HCT116 (cell line): Measurements from ENCODE around the gene CEMIP2. TPM values are rescaled to one million over a fixed set of nuclear protein-coding genes. Genes with fewer than 3 reads are reported as not detected.

Source experiments
- ATAC-seq: fragments of 200-7000 bp; cut with Tn5 transposase; 2 replicates; pipeline ENCODE4 v1.9.1; 2020; ENCODE audit warnings: mild to moderate bottlenecking, moderate library complexity
- BruUV-seq: library from RNA; stranded (reverse); fragments of 400-500 nt; replicated peaks from 2 replicates; lab custom pipeline; 2021; lab: Mats Ljungman, UMichigan
- CTCF ChIA-PET: fragments of 300-600 bp; sonication (Branson Sonifier 250); formaldehyde crosslinking; loops from one replicate; lab custom pipeline; 2021; ENCODE audit warnings: antibody characterized with exemption; lab: Charles Lee
- POLR2A ChIA-PET: fragments of 300-600, 350-600 bp; sonication (Branson Sonifier 250); formaldehyde crosslinking; loops from one replicate; lab custom pipeline; 2021; ENCODE audit warnings: antibody characterized with exemption; lab: Charles Lee
- RAD21 ChIA-PET, 2 experiments: fragments of 300-600 bp; sonication (Branson Sonifier 250); formaldehyde crosslinking; loops; one replicate each; lab custom pipeline; 2023; ENCODE audit warnings: low total read pairs in 2 of 2; ENCODE audit not compliant: uncharacterized antibody in 2 of 2, unreplicated experiment in 2 of 2, low non-redundant PET in 1 of 2; lab: Charles Lee
- DNase-seq: peaks from one replicate; pipeline ENCODE4 v3.0.0-alpha.2; 2010; ENCODE audit warnings: low read depth, low spot score
- H2AFZ ChIP-seq: fragments of 200-600 bp; shearing (Covaris generic), sonication (generic); 2 replicates; pipeline ENCODE4 v1.6.1; 2017; ENCODE audit warnings: low read depth, mixed run types, mixed read lengths, antibody characterized with exemption, low read length; ENCODE audit not compliant: poor library complexity, severe bottlenecking
- H3K27ac ChIP-seq: 2 replicates; pipeline ENCODE4 v1.5.1; 2012; ENCODE audit warnings: low read depth, low read length
- H3K27me3 ChIP-seq: fragments of 200-600 bp; sonication (generic); 2 replicates; pipeline ENCODE4 v1.6.1; 2016; ENCODE audit warnings: mixed run types, low read length, mixed read lengths; ENCODE audit not compliant: insufficient read depth
- H3K36me3 ChIP-seq, 2 experiments: fragments of 200-500 bp in 1 of 2; fragments of 200-600 bp in 1 of 2; sonication (Bioruptor generic) in 1 of 2; sonication (generic) in 1 of 2; 2 replicates each; pipeline versions ENCODE4 v1.5.1 to v1.6.1; 2014 to 2016; ENCODE audit warnings: low read length in 2 of 2, inconsistent platforms in 1 of 2, mixed read lengths in 1 of 2, mixed run types in 1 of 2; ENCODE audit not compliant: insufficient read depth in 2 of 2, control insufficient read depth in 1 of 2
- H3K4me1 ChIP-seq, 2 experiments: fragments of 200-600 bp in 1 of 2; sonication (generic) in 1 of 2; 2 replicates each; pipeline versions ENCODE4 v1.5.1 to v1.6.1; 2012 to 2017; ENCODE audit warnings: low read length in 2 of 2, inconsistent platforms in 1 of 2, mild to moderate bottlenecking in 1 of 2, mixed read lengths in 1 of 2, mixed run types in 1 of 2, moderate library complexity in 1 of 2; ENCODE audit not compliant: insufficient read depth in 2 of 2, control insufficient read depth in 1 of 2
- H3K4me2 ChIP-seq: fragments of 200-600 bp; sonication (generic); 2 replicates; pipeline ENCODE4 v1.6.1; 2017; ENCODE audit warnings: mixed run types, low read length, mixed read lengths
- H3K4me3 ChIP-seq, 2 experiments: fragments of 200-600 bp in 1 of 2; sonication (generic) in 1 of 2; replicated peaks in 1 of 2; 2 replicates each; pipeline ENCODE4 v1.5.1; 2011 to 2016; ENCODE audit warnings: low read length in 2 of 2, control low read depth in 1 of 2, low read depth in 1 of 2, mild to moderate bottlenecking in 1 of 2, mixed read lengths in 1 of 2, mixed run types in 1 of 2
- H3K79me2 ChIP-seq: fragments of 200-600 bp; sonication (generic); 2 replicates; pipeline ENCODE4 v1.6.1; 2017; ENCODE audit warnings: mild to moderate bottlenecking, mixed run types, low read length, moderate library complexity, mixed read lengths; ENCODE audit not compliant: insufficient read depth
- H3K9ac ChIP-seq: fragments of 200-600 bp; sonication (generic); 2 replicates; pipeline ENCODE4 v1.6.1; 2016; ENCODE audit warnings: low read length, mixed read lengths
- H3K9me2 ChIP-seq: fragments of 200-600 bp; sonication (generic), shearing (Covaris generic); 2 replicates; pipeline ENCODE4 v1.6.1; 2017; ENCODE audit warnings: mixed run types, mild to moderate bottlenecking, moderate library complexity; ENCODE audit not compliant: insufficient read depth
- H3K9me3 ChIP-seq, 2 experiments: fragments of 200-500 bp in 1 of 2; fragments of 200-600 bp in 1 of 2; sonication (Bioruptor generic) in 1 of 2; sonication (generic) in 1 of 2; 2 replicates each; pipeline ENCODE4 v1.6.1; 2014 to 2017; ENCODE audit warnings: low read length in 2 of 2, mixed read lengths in 2 of 2, inconsistent platforms in 1 of 2, low read depth in 1 of 2, mild to moderate bottlenecking in 1 of 2, mixed run types in 1 of 2, moderate library complexity in 1 of 2; ENCODE audit not compliant: control insufficient read depth in 1 of 2, insufficient read depth in 1 of 2
- H4K20me1 ChIP-seq: fragments of 200-600 bp; sonication (generic), shearing (Covaris generic); 2 replicates; pipeline ENCODE4 v1.6.1; 2017; ENCODE audit warnings: mixed run types, mild to moderate bottlenecking, moderate library complexity; ENCODE audit not compliant: insufficient read depth
- CBX3 ChIP-seq: IDR thresholded peaks from 2 replicates; pipeline ENCODE4 v1.6.1; 2012; ENCODE audit warnings: low read depth
- CEBPB ChIP-seq: IDR thresholded peaks from 2 replicates; pipeline ENCODE4 v1.6.1; 2012; ENCODE audit warnings: low read depth
- CTCF ChIP-seq, 3 experiments: fragments of 200-600 bp in 1 of 3; sonication (generic) in 1 of 3; IDR thresholded peaks in 2 of 3; conservative IDR thresholded peaks in 1 of 3; 2 replicates each; pipeline ENCODE4 v1.5.1; 2012 to 2017; ENCODE audit warnings: low read depth in 2 of 3, low read length in 2 of 3, antibody characterized with exemption in 1 of 3, borderline replicate concordance in 1 of 3, control low read depth in 1 of 3, mild to moderate bottlenecking in 1 of 3, mixed read lengths in 1 of 3, mixed run types in 1 of 3, moderate library complexity in 1 of 3; ENCODE audit not compliant: insufficient read depth in 1 of 3
- EGR1 ChIP-seq: IDR thresholded peaks from 2 replicates; pipeline ENCODE4 v1.6.1; 2012; ENCODE audit warnings: low read depth
- ELF1 ChIP-seq: IDR thresholded peaks from 2 replicates; pipeline ENCODE4 v1.6.1; 2012; ENCODE audit warnings: low read depth, borderline replicate concordance
- MAX ChIP-seq: IDR thresholded peaks from 2 replicates; pipeline ENCODE4 v1.6.1; 2012
- POLR2A ChIP-seq: IDR thresholded peaks from 2 replicates; pipeline ENCODE4 v1.7.0; 2011; ENCODE audit warnings: borderline replicate concordance; ENCODE audit not compliant: insufficient read depth, insufficient read length; ENCODE audit errors: extremely low read depth
- TCF7L2 ChIP-seq: IDR thresholded peaks from 2 replicates; pipeline ENCODE4 v1.7.0; 2011; ENCODE audit warnings: borderline replicate concordance, inconsistent platforms; ENCODE audit not compliant: insufficient read depth, insufficient read length; ENCODE audit errors: extremely low read depth
- YY1 ChIP-seq: IDR thresholded peaks from 2 replicates; pipeline ENCODE4 v1.6.1; 2011; ENCODE audit warnings: low read length, low read depth, moderate library complexity, mild to moderate bottlenecking; ENCODE audit not compliant: insufficient replicate concordance; ENCODE audit errors: extremely low read depth
- ZBTB33 ChIP-seq: IDR thresholded peaks from 2 replicates; pipeline ENCODE4 v1.6.1; 2011; ENCODE audit warnings: mild to moderate bottlenecking, low read length, moderate library complexity; ENCODE audit not compliant: insufficient replicate concordance; ENCODE audit errors: extremely low read depth
- ZFX ChIP-seq: fragments of 450-650 bp; IDR thresholded peaks from 2 replicates; pipeline ENCODE4 v1.6.1; 2017
- ZNF274 ChIP-seq: fragments of 200-500 bp; sonication (Bioruptor generic); IDR thresholded peaks from 2 replicates; pipeline ENCODE4 v1.6.1; 2014; ENCODE audit warnings: mild to moderate bottlenecking, low read depth, low read length, inconsistent platforms
- intact Hi-C: fragments of 100-400 bp; cut with micrococcal nuclease; formaldehyde crosslinking; loops from 2 replicates; pipeline ENCODE4 v1.10.0; 2022
- total RNA-seq: library from RNA; stranded (reverse); gene quantifications from one replicate; pipeline ENCODE4 v1.2.1, GENCODE V29; 2021; ENCODE audit not compliant: unreplicated experiment

CEMIP2 gene
- total RNA-seq, 1 experiment from 2014 or later = 14.3 TPM

DNA sequence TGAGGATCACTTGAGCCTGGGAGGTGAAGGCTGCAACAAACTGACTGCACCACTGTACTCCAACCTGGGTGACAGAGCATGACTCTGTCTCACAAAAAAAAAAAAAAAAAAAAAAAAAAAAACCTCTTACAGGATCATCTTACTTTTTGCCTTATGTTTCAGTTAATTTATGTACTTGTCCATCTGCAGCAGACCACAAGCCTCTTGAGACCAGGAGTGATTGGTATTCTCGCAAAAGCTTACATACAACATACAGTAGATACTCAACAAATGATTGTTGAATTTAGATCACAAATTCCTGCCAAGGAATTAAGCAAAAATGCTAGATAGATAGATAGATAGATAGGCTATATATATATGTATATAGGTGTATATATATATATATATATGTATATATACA, 12.4 kb downstream of the CEMIP2 start:
- Histone ChIP-seq H3K36me3 (no peaks in the 10 kb centered on the region), H2AFZ (no peak overlapping the region), H3K27ac (no peak overlapping the region), H3K27me3 (no peaks in the 10 kb centered on the region), H3K4me1 (peaks cover 20 to 24% of the 10 kb centered on the region in 2 experiments), H3K9me3 (no peaks in the 10 kb centered on the region), H3K9ac (no peak overlapping the region), H4K20me1 (no peaks in the 10 kb centered on the region), H3K79me2 (0 out of 2 replicates have a peak, but pooled peaks cover 2% of the 10 kb centered on the region), H3K4me2 (no peak overlapping the region), H3K9me2 (no peaks in the 10 kb centered on the region), H3K4me3 (no peak overlapping the region)
- DNase-seq (no peak), ATAC-seq (no peak)
- CTCF ChIA-PET = interaction anchor here (1.0 kb wide), 1 partner anchor 40 kb away, joined by 3 read pairs; no protein-coding TSS in a partner anchor
- POLR2A ChIA-PET = interaction anchor here (0.9 to 1.3 kb wide), 2 partner anchors 9 to 12 kb away, joined by 3 to 6 read pairs; no protein-coding TSS in a partner anchor
- BruUV-seq = no TSS peak
- intact Hi-C loops = no loop called here
- no peak for TF ChIP-seq ELF1
- no peak for TF ChIP-seq CEBPB
- TF ChIP-seq CBX3 = no peak
- TF ChIP-seq ZBTB33 = no peak
- TF ChIP-seq EGR1 = no peak
- TF ChIP-seq TCF7L2 = no peak
- no peak for TF ChIP-seq POLR2A
- TF ChIP-seq CTCF (IDR thresholded peaks at IDR 0.05 in 2 of 3, conservative IDR thresholded peaks at IDR 0.05 in 1 of 3; ENCODE audit: borderline replicate concordance in 1 of 3, insufficient read depth in 1 of 3, low read depth in 2 of 3, low read length in 2 of 3) = no peak
- TF ChIP-seq MAX = no peak
- no peak for TF ChIP-seq YY1
- TF ChIP-seq ZNF274 = no peak
- TF ChIP-seq ZFX = no peak
- RAD21 ChIA-PET = interaction anchor here in 1 of 2 experiments (0.7 kb wide), 1 partner anchor 113 kb away, joined by 3 read pairs; no protein-coding TSS in a partner anchor
